NB4 (cell line): Measurements from ENCODE around the gene KCNK15.

Experiments used
- DNase-seq: peaks from one replicate; pipeline ENCODE4 v3.0.0; 2010; ENCODE audit warnings: low read depth
- H3K4me3 ChIP-seq: one replicate; pipeline ENCODE4 v1.5.1; 2011; ENCODE audit warnings: mild to moderate bottlenecking, low read depth, low read length, moderate library complexity
- CTCF ChIP-seq: IDR thresholded peaks from one replicate; pipeline ENCODE4 v1.5.1; 2012; ENCODE audit warnings: low read depth, low read length
- MYC ChIP-seq: IDR thresholded peaks from 2 replicates; pipeline ENCODE4 v1.6.1; 2011; ENCODE audit warnings: low read depth, low read length
- POLR2A ChIP-seq: IDR thresholded peaks from 2 replicates; pipeline ENCODE4 v1.6.1; 2011; ENCODE audit warnings: mild to moderate bottlenecking; ENCODE audit not compliant: insufficient read length; ENCODE audit errors: extremely low read depth
- TF ChIP-seq, protein P1 (sequence below): IDR thresholded peaks from 2 replicates; pipeline ENCODE4 v1.6.1; 2011; ENCODE audit warnings: low read depth, low read length

The KCNK15 gene

GRCh38 chr20:44706301-44707017 lies 39.2 kb upstream of the KCNK15 start:
- H3K4me3 ChIP-seq, result no peak overlapping the region
- DNase-seq, result no peak
- TF ChIP-seq MYC, result no peak

DNA sequence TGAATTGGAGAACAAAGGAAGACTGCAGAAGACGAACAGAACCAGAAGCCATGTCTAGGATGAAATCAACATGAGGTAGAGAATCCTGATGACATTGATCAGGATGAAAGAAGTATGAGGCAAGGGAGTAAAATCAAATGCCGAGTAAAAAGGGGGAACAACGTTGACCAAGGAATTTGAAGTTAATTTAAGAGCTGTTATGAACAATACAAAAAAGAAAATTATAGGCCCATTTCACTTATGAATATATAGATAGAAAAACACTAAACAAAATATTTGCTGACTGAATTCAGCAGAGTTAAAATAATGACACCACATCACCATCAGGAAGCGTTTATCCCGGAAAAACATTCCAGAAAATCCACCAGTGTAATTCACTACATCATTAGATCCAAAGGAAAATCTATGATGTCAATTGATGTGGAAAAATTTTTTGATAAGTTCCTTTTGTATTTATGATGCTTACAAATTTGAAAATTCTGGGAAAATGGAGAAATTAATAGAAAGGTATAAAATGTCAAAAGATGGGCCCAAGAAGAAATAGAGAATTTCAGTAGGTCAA lies 38.6 kb upstream of the KCNK15 start:
- H3K4me3 ChIP-seq, result no peak overlapping the region
- TF ChIP-seq POLR2A (no peak), MYC (no peak), CTCF (no peak)
- TF ChIP-seq, protein P1, sequence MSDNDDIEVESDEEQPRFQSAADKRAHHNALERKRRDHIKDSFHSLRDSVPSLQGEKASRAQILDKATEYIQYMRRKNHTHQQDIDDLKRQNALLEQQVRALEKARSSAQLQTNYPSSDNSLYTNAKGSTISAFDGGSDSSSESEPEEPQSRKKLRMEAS, result no peak
- no peak for DNase-seq

DNA sequence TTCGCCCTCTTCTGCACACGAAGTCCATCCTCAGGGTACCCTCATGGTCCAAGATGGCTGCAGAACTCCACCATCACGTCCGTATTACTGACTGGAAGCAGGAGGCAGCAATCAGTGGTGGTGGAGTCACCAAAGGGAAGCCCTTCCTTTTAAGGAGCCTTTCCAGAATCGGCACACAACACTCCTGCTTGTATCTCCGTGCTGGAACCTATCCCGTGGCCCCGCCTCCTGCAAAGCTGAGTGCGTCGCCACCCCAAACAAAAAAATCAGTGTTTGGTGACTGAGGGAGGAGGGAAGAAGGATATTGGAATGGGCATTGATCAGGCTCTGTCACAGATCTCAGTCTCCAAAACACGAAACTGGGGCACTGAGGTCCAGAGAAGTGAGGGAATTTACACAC lies 36.3 kb upstream of the KCNK15 start:
- DNase-seq, result no peak
- no peak for TF ChIP-seq CTCF
- no peak for TF ChIP-seq MYC
- TF ChIP-seq, protein P1, result no peak
- no peak for TF ChIP-seq POLR2A
- no peak overlapping the region for H3K4me3 ChIP-seq

DNA sequence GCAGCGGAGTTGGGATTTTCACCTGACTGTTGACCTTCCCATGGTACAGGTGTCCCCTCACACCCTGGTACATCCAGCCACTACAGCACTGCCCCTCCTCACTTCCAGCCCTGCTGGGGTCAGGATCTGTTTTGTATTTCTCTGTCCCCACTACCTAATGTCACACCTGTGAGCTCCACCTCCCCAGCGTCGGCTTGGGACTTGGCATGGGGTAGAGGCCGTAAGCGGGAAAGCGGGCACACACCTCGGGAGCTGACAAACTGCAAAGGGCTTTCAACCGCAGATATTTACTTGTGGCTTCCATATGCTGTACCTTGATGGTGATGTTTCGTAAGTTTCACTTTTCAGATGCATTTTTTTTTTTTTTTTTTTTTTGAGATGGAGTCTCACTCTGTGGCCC lies 35.9 kb upstream of the KCNK15 start:
- no peak for DNase-seq
- TF ChIP-seq, protein P1, result no peak
- no peak for TF ChIP-seq POLR2A
- TF ChIP-seq CTCF, result no peak
- no peak for TF ChIP-seq MYC
- H3K4me3 ChIP-seq, result no peak overlapping the region

GRCh38 chr20:44711237-44711636 lies 34.4 kb upstream of the KCNK15 start:
- TF ChIP-seq CTCF (no peak), POLR2A (no peak), MYC (no peak)
- TF ChIP-seq, protein P1, result no peak
- no peak overlapping the region for H3K4me3 ChIP-seq
- no peak for DNase-seq

- TF ChIP-seq POLR2A (no peak), CTCF (no peak), MYC (no peak)
- TF ChIP-seq, protein P1, result no peak
- no peak for DNase-seq
- no peak overlapping the region for H3K4me3 ChIP-seq
Measured at GRCh38 chr20:44714102-44714700, 31.5 kb upstream of the KCNK15 start.
